GM23338 (cell line): ENCODE data around the gene YWHAQ. TPM values are rescaled to one million over a fixed set of nuclear protein-coding genes. Genes with fewer than 3 reads are reported as not detected.

Experiments used
- ATAC-seq: fragments of 200-7000 bp; cut with Tn5 transposase; 3 replicates; pipeline ENCODE4 v1.9.1; 2020
- DNase-seq: peaks from one replicate; pipeline ENCODE4 v3.0.0-alpha.2; 2015; ENCODE audit warnings: low spot score
- H2AFZ ChIP-seq: fragments of 200-600 bp; sonication (generic); 2 replicates; pipeline ENCODE4 v1.8.0; 2016; ENCODE audit warnings: antibody characterized with exemption, mild to moderate bottlenecking, moderate library complexity
- H3F3A ChIP-seq: fragments of 200-600 bp; sonication (generic); replicated peaks from 2 replicates; pipeline ENCODE4 v1.8.0; 2017; ENCODE audit warnings: antibody characterized with exemption, mixed run types, low read depth
- H3K27ac ChIP-seq: fragments of 200-600 bp; sonication (generic); 2 replicates; pipeline ENCODE4 v1.6.1; 2016; ENCODE audit warnings: low read depth
- H3K27me3 ChIP-seq: fragments of 200-600 bp; sonication (generic); 2 replicates; pipeline ENCODE4 v1.8.0; 2016; ENCODE audit warnings: mild to moderate bottlenecking, mixed run types, moderate library complexity; ENCODE audit not compliant: insufficient read depth
- H3K36me3 ChIP-seq: fragments of 200-600 bp; sonication (generic); 2 replicates; pipeline ENCODE4 v1.8.0; 2016; ENCODE audit warnings: mild to moderate bottlenecking; ENCODE audit not compliant: insufficient read depth
- H3K4me1 ChIP-seq: fragments of 200-600 bp; sonication (generic); 2 replicates; pipeline ENCODE4 v1.8.0; 2016; ENCODE audit warnings: mild to moderate bottlenecking, moderate library complexity; ENCODE audit not compliant: insufficient read depth
- H3K4me2 ChIP-seq: fragments of 200-600 bp; sonication (generic); 2 replicates; pipeline ENCODE4 v1.7.1; 2017; ENCODE audit warnings: mixed run types
- H3K4me3 ChIP-seq: fragments of 200-600 bp; sonication (generic); 2 replicates; pipeline ENCODE4 v1.6.1; 2016; ENCODE audit warnings: mixed run types
- H3K79me2 ChIP-seq: fragments of 200-600 bp; sonication (generic); replicated peaks from 2 replicates; pipeline ENCODE4 v1.8.0; 2017; ENCODE audit warnings: mild to moderate bottlenecking; ENCODE audit not compliant: insufficient read depth
- H3K9me2 ChIP-seq: fragments of 200-600 bp; sonication (generic); 2 replicates; pipeline ENCODE4 v1.8.0; 2017; ENCODE audit not compliant: insufficient read depth
- H4K20me1 ChIP-seq: fragments of 200-600 bp; sonication (generic); replicated peaks from 2 replicates; pipeline ENCODE4 v1.8.0; 2017; ENCODE audit warnings: mild to moderate bottlenecking; ENCODE audit not compliant: insufficient read depth
- H3K27ac Mint-ChIP-seq: 2 replicates; pipeline ENCODE4 v1.8.0; 2020; ENCODE audit warnings: inconsistent platforms, mild to moderate bottlenecking, moderate library complexity, mixed read lengths
- H3K27me3 Mint-ChIP-seq: 3 replicates; pipeline ENCODE4 v1.8.0; 2022; ENCODE audit warnings: low read depth, mild to moderate bottlenecking, moderate library complexity, mixed read lengths, inconsistent platforms; ENCODE audit not compliant: insufficient read depth, poor library complexity
- H3K36me3 Mint-ChIP-seq: 3 replicates; pipeline ENCODE4 v1.8.0; 2021; ENCODE audit warnings: low read depth, mild to moderate bottlenecking, inconsistent platforms, moderate library complexity, mixed read lengths
- H3K4me1 Mint-ChIP-seq: 3 replicates; pipeline ENCODE4 v1.8.0; 2020; ENCODE audit warnings: mild to moderate bottlenecking, inconsistent platforms, mixed read lengths
- H3K4me3 Mint-ChIP-seq: 3 replicates; pipeline ENCODE4 v1.8.0; 2021; ENCODE audit warnings: moderate library complexity, mild to moderate bottlenecking, inconsistent platforms, mixed read lengths
- H3K9me3 Mint-ChIP-seq: 3 replicates; pipeline ENCODE4 v1.8.0; 2020; ENCODE audit warnings: moderate library complexity, mild to moderate bottlenecking, inconsistent platforms, mixed read lengths
- CREB1 ChIP-seq: fragments of 250-450 bp; sonication (Bioruptor Pico); IDR thresholded peaks from 2 replicates; pipeline ENCODE4 v1.5.0; 2020; ENCODE audit warnings: low read depth, mild to moderate bottlenecking, moderate library complexity
- JUNB ChIP-seq: IDR thresholded peaks from one replicate; pipeline ENCODE4 v1.6.1; 2016; ENCODE audit warnings: antibody characterized with exemption; ENCODE audit not compliant: unreplicated experiment
- NANOG ChIP-seq: IDR thresholded peaks from 2 replicates; pipeline ENCODE4 v1.6.1; 2016; ENCODE audit warnings: antibody characterized with exemption, borderline replicate concordance
- POLR2AphosphoS5 ChIP-seq: IDR thresholded peaks from 2 replicates; pipeline ENCODE4 v1.6.1; 2016; ENCODE audit warnings: antibody characterized with exemption, low read depth
- ZNF114 ChIP-seq: fragments of 250-450 bp; sonication (Bioruptor Pico); IDR thresholded peaks from 2 replicates; pipeline ENCODE4 v1.5.0; 2020; ENCODE audit warnings: mild to moderate bottlenecking, moderate library complexity
- ZNF331 ChIP-seq: fragments of 250-450 bp; sonication (Bioruptor Pico); IDR thresholded peaks from 2 replicates; pipeline ENCODE4 v1.5.0; 2020; ENCODE audit warnings: low read depth, mild to moderate bottlenecking, moderate library complexity
- polyA plus RNA-seq: library from polyadenylated mRNA; unstranded; fragments of >200 nt; fragmentation: Nextera tagmentation; extraction: Ambion mirVana; gene quantifications from 2 replicates; pipeline ENCODE4 v1.2.1, GENCODE V29; 2016
- total RNA-seq: library from RNA; depleted of rRNA; stranded (reverse); fragments of >200 nt; shearing (Covaris generic); gene quantifications from 2 replicates; pipeline ENCODE4 v1.2.3, GENCODE V29; 2014
- TF ChIP-seq, protein P1 (sequence below): IDR thresholded peaks from 2 replicates; pipeline ENCODE4 v1.6.1; 2016; ENCODE audit warnings: antibody characterized with exemption
- TF ChIP-seq, protein P2 (sequence below): IDR thresholded peaks from one replicate; pipeline ENCODE4 v1.6.1; 2018; ENCODE audit warnings: antibody characterized with exemption; ENCODE audit not compliant: unreplicated experiment
- TF ChIP-seq, protein P3 (sequence below), 2 experiments: fragments of 200-600 bp in 1 of 2; sonication (generic) in 1 of 2; conservative IDR thresholded peaks; 2 replicates each; pipeline versions ENCODE4 v1.5.1 to v1.6.1; 2016 to 2017; ENCODE audit warnings: antibody characterized with exemption in 2 of 2, low read depth in 2 of 2, mild to moderate bottlenecking in 2 of 2, moderate library complexity in 1 of 2

Gene YWHAQ
- total and polyA plus RNA-seq, 2 experiments from 2014 or later = 295 to 464 TPM

DNA sequence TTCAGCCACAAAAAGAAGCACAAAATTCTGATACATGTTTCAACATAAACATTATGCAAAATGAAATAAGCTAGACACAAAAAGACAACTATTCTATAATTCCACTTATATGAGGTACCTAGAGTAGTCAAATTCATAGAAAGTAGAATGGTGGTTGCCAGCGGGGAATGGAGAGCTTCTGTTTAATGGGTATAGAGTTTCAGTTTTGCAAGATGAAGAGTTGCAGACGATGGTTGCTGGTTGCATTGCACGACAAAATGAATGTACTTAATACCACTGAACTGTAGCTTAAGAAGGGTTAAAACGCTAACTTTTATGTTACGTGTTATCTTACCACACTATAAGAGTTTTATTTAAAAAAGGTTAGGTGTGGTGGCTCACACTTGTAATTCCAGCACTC is 13.5 kb downstream of the YWHAQ start:
- peaks cover 23% of the 10 kb centered on the region for H3K4me1 ChIP-seq
- no peak overlapping the region for H3K4me3 ChIP-seq
- H3F3A ChIP-seq = no peaks in the 10 kb centered on the region
- H3K36me3 Mint-ChIP-seq = peaks cover 18% of the 10 kb centered on the region
- H3K4me3 Mint-ChIP-seq = no peak overlapping the region
- H3K36me3 ChIP-seq = no peaks in the 10 kb centered on the region
- H3K79me2 ChIP-seq = peaks cover 100% of the 10 kb centered on the region
- no peak overlapping the region for H2AFZ ChIP-seq
- no peaks in the 10 kb centered on the region for H3K9me2 ChIP-seq
- H3K27me3 ChIP-seq = no peaks in the 10 kb centered on the region
- DNase-seq (no peak), ATAC-seq (no peak)
- no peak overlapping the region for H3K27ac Mint-ChIP-seq
- H3K27me3 Mint-ChIP-seq = no peaks in the 10 kb centered on the region
- H3K4me1 Mint-ChIP-seq = peaks cover 27% of the 10 kb centered on the region
- no peak overlapping the region for H3K4me2 ChIP-seq
- peaks cover 94% of the 10 kb centered on the region for H4K20me1 ChIP-seq
- TF ChIP-seq POLR2AphosphoS5 = no peak
- no peak for TF ChIP-seq ZNF114 (CRISPR knock-in tag)
- TF ChIP-seq, protein P1, sequence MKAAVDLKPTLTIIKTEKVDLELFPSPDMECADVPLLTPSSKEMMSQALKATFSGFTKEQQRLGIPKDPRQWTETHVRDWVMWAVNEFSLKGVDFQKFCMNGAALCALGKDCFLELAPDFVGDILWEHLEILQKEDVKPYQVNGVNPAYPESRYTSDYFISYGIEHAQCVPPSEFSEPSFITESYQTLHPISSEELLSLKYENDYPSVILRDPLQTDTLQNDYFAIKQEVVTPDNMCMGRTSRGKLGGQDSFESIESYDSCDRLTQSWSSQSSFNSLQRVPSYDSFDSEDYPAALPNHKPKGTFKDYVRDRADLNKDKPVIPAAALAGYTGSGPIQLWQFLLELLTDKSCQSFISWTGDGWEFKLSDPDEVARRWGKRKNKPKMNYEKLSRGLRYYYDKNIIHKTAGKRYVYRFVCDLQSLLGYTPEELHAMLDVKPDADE = no peak
- TF ChIP-seq, protein P2, sequence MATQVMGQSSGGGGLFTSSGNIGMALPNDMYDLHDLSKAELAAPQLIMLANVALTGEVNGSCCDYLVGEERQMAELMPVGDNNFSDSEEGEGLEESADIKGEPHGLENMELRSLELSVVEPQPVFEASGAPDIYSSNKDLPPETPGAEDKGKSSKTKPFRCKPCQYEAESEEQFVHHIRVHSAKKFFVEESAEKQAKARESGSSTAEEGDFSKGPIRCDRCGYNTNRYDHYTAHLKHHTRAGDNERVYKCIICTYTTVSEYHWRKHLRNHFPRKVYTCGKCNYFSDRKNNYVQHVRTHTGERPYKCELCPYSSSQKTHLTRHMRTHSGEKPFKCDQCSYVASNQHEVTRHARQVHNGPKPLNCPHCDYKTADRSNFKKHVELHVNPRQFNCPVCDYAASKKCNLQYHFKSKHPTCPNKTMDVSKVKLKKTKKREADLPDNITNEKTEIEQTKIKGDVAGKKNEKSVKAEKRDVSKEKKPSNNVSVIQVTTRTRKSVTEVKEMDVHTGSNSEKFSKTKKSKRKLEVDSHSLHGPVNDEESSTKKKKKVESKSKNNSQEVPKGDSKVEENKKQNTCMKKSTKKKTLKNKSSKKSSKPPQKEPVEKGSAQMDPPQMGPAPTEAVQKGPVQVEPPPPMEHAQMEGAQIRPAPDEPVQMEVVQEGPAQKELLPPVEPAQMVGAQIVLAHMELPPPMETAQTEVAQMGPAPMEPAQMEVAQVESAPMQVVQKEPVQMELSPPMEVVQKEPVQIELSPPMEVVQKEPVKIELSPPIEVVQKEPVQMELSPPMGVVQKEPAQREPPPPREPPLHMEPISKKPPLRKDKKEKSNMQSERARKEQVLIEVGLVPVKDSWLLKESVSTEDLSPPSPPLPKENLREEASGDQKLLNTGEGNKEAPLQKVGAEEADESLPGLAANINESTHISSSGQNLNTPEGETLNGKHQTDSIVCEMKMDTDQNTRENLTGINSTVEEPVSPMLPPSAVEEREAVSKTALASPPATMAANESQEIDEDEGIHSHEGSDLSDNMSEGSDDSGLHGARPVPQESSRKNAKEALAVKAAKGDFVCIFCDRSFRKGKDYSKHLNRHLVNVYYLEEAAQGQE = no peak
- H3K9me3 Mint-ChIP-seq = no peaks in the 10 kb centered on the region
- no peak overlapping the region for H3K27ac ChIP-seq

DNA sequence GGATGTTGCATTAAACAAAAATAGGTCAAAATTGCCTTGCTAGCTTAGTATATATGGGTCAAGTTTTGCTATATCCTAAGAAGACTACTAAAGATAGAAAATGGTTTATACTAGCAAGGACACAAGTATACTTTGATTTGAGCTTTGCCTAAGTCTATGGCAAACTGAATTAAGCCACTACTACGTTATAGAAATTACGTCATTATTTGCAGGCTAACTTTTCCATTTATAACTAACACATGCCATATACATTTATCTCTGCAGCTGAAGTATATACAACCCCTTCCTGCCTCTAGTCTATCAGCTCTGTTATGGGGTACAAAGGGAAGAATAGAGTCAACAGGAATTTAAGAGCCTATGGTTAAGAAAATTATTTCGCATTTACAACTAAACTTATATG is 16.2 kb downstream of the YWHAQ start:
- peaks cover 34% of the 10 kb centered on the region for H3K4me1 Mint-ChIP-seq
- H3K4me3 Mint-ChIP-seq = no peak overlapping the region
- H3K36me3 Mint-ChIP-seq = peaks cover 21% of the 10 kb centered on the region
- Histone ChIP-seq H3K9me2 (no peaks in the 10 kb centered on the region), H3K4me2 (no peak overlapping the region), H3K79me2 (peaks cover 100% of the 10 kb centered on the region), H3K4me1 (peaks cover 30% of the 10 kb centered on the region), H3F3A (no peaks in the 10 kb centered on the region), H3K27ac (no peak overlapping the region), H3K27me3 (no peaks in the 10 kb centered on the region), H3K36me3 (no peaks in the 10 kb centered on the region), H3K4me3 (no peak overlapping the region), H4K20me1 (peaks cover 94% of the 10 kb centered on the region), H2AFZ (no peak overlapping the region)
- DNase-seq (no peak), ATAC-seq (no peak)
- no peaks in the 10 kb centered on the region for H3K9me3 Mint-ChIP-seq
- H3K27ac Mint-ChIP-seq = no peak overlapping the region
- no peaks in the 10 kb centered on the region for H3K27me3 Mint-ChIP-seq
- TF ChIP-seq CREB1 = no peak
- no peak for TF ChIP-seq JUNB
- TF ChIP-seq, protein P1 = no peak
- TF ChIP-seq ZNF331 (CRISPR knock-in tag) = no peak
- no peak for TF ChIP-seq POLR2AphosphoS5
- TF ChIP-seq, protein P2 = no peak
- TF ChIP-seq, protein P3, sequence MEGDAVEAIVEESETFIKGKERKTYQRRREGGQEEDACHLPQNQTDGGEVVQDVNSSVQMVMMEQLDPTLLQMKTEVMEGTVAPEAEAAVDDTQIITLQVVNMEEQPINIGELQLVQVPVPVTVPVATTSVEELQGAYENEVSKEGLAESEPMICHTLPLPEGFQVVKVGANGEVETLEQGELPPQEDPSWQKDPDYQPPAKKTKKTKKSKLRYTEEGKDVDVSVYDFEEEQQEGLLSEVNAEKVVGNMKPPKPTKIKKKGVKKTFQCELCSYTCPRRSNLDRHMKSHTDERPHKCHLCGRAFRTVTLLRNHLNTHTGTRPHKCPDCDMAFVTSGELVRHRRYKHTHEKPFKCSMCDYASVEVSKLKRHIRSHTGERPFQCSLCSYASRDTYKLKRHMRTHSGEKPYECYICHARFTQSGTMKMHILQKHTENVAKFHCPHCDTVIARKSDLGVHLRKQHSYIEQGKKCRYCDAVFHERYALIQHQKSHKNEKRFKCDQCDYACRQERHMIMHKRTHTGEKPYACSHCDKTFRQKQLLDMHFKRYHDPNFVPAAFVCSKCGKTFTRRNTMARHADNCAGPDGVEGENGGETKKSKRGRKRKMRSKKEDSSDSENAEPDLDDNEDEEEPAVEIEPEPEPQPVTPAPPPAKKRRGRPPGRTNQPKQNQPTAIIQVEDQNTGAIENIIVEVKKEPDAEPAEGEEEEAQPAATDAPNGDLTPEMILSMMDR (conservative IDR thresholded peaks at IDR 0.05; ENCODE audit: low read depth in 2 of 2) = no peak
- no peak for TF ChIP-seq NANOG
